ENCODE data around the gene ZDHHC11B.
"Not testable (repeated sequence)": the region's sequence is repeated elsewhere in the genome, so short reads cannot be mapped to it uniquely, and the experiment has no call there.

Gene ZDHHC11B

DNA sequence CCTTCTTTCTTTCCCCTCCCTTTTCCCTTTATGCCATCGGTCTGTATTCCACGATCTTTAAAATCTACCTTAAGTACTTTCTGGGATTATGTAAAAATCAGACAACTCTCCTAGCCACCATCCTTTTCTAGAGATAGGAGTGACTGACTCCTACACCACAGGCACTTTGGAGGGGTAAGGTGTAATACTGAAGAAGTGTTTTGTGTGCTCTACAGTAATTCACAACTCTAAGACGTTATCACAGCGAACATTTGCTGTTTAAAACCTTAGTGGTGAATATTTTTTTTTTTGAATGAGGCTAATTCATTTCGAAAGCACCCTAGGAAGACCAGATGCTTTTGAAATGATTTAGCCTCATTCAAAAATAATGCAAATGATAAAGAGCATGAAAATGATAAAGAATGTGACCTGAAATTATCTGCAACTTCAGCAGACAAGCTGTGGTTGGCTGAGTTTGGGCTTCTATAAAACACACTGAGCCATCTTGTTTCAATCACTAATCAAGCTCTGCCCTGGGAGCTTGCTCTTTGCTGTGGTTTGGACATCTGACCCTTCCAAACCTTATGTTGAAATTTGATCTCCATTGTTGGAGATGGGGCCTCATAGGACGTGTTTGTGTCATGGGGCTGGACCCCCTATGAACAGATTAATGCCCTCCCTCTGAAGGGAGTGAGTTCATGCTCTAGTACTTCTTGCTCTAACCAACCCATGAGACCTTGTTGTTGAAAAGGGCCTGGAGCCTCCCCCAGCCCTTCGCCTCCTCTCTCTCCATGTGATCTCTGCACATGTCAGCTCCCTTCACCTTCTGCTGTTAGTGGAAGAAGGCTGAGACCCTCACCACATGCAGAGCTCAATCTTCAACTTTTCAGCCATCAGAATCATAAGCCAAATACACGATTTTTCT, 70.1 kb downstream of the ZDHHC11B start:
- DNase-seq: not testable (repeated sequence)

DNA sequence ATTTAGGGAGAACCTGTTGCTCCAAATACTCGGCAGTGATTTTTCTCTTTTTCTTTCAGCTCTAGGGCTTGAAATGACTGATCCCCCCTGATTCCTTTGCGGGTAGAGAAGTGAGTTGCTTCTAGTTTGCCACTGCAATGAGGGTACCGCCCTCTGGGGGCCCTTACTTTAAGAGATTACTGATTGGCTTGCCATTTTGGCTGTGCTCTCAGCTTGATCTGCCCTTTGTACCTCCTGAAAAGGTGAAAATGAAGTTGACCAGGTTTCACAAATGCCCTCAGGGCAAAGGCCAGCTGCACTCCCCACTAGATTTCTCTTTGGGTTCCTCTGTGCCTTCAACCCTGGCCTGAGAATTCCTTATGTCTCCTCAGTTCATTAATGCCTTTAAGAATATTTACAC, 70.8 kb downstream of the ZDHHC11B start:
- DNase-seq: not testable (repeated sequence)

DNA sequence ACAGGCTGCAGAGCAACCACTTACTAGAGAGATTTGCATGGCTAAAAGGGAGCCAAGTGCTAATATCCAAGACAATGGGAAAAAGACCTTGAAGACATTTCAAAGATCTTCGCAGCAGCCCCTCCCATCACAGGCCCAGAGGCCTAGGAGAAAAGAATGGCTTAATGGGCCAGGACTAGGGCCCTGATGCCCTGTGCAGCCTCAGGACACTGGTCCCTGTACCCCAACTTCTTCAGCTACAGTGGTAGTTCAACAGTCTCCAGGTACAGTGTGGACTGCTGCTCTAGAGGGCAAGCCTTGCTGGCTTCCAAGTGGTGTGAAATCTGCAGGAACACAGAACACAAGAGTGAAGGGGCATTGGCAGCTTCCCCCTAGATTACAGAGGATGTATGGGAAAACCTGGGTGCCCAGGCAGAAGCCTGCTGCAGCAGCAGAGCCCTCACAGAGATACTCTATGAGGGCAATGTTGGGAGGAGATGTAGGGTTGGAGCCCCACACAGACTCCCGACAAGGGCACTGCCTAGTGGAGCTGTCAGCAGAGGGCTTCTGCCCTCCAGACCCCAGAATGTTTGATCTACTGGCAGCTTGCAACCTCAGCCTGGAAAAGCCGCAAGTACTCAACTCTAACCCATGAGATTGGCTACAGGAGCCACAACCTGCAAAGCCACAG, 75.5 kb downstream of the ZDHHC11B start:
- DNase-seq: not testable (repeated sequence)

DNA sequence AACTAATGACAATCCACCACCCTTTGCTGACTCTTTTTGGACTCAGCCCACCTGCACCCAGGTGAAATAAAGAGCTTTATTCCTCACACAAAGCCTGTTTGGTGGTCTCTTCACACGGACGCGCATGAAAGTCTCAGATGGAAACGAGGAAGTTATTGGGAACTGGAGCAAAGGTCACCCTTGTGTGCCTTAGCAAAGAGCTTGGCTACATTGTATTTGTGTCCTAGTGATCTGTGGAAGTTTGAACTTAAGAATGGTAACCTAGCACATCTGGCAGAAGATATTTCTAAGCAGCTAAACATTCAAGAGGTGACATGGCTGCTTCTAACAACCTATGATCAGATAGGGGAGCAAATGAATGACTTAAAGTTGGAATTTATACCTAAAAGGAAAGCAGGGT, 76.2 kb downstream of the ZDHHC11B start:
- DNase-seq: not testable (repeated sequence)

DNA sequence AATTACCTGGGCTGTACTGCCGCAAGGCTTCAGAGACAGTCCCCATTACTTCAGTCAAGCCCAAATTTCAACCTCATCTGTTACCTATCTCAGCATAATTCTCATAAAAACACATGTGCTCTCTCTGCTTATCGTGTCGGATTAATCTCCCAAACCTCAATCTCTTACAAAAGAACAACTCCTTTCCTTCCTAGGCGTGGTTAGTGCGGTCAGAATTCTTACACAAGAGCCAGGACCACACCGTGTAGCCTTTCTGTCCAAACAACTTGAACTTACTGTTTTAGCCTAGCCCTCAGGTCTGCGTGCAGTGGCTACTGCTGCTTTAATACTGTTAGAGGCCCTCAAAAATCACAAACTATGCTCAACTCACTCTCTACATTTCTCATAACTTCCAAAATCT, 78.4 kb downstream of the ZDHHC11B start:
- DNase-seq: not testable (repeated sequence)

DNA sequence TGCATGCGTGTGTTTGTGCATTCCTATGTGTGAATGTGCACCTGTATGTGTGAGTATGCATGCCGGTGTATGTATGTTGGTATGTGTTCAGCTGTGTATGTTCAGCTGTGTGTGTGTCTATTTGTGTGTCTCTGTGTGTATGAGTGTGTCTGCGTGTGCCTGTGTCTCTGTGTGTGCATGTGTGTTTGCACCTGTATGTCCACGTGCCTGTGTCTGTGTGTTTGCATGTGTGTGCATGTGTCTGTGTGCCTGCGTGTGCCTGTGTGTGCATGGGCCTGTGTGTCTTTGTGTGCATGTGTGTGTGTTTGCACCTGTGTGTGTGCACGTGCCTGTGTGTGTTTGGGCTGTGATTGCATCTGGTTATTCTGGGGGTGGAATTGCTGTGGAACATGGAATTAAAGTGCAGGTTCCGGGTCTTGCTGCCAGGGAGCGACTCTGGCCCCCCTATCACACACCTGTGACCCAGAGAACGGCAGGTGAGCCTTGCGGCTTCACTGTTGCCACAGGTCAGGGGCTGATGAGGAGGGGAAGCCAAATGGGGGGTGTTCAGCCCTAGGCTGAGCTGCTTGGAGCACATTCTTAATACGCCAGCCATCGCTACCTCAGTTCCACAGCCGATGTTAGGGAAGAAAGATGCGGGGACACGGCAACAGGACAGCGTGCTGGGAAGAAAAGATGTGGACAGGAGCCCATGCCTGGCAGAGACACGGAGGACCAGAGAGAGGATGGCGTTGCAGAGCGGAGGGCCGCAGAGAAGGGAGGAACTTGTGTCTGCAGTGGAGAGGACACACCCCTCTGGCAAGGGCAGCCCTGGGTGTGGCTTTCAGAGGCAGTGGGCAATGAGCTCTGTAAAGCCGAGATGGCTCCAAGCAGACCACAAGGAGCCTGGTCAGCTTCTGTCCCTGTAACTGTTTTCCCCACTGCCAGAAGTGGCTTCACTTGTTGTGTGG, 87.5 kb downstream of the ZDHHC11B start:
- not testable (repeated sequence) for DNase-seq

DNA sequence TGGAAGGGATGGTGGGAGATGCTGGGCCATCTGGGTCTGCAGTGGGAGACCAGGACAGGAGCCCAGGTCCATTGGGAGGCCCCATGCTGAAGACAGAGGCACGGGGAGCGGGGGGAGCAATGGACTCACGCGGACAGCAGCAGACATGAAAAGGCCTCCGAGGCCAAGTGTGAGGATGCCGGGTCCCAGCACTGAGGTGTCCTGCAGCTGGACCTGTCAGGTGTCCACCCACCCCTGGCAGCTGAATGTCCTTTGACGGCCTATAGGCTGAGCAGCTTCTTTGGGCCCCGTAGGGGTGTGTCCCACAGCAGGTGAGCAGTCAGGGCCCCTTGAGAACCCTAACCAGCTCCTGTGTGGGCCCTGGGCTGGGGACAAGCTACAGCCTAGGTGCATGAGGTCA, 88.3 kb downstream of the ZDHHC11B start:
- not testable (repeated sequence) for DNase-seq

DNA sequence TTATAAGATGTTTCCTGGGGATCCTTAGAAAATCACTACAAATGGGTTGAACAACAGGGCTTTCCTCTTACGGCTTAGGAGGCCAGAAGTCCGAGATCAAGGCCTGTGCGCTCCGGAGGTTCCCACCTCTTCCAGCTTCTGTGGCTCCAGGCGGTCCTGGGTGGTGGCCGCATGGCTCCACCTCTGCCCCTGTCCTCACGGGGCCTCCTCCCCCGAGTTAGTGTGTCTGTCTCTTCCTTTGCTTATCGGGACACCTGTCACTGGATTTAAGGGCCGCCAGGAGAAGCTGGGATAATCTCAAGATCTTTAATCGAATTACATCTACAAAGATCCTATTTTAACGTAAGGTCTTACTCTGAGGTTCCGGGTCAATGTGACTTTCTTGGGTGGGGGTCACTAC, 89.1 kb downstream of the ZDHHC11B start:
- not testable (repeated sequence) for DNase-seq

DNA sequence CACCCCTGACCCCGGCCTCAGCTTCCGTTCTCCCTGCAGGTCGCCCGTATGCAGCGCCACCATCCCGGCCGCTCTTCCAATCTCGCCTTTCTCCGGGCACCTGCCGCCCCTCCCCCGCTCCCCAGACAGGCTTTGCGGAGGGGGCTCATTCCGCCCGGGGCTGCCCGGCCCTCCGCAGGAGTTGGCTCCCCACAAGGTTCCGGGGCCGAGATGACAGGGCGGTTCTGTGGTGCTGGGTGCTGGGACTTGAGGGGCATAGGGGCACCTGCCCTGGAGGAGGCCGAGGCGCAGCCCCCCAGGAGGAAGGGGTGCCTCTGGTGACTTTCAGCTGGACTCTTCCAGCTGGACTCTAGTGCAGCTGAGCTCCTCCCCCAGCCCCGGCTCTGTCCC, 90.5 kb downstream of the ZDHHC11B start:
- not testable (repeated sequence) for DNase-seq

DNA sequence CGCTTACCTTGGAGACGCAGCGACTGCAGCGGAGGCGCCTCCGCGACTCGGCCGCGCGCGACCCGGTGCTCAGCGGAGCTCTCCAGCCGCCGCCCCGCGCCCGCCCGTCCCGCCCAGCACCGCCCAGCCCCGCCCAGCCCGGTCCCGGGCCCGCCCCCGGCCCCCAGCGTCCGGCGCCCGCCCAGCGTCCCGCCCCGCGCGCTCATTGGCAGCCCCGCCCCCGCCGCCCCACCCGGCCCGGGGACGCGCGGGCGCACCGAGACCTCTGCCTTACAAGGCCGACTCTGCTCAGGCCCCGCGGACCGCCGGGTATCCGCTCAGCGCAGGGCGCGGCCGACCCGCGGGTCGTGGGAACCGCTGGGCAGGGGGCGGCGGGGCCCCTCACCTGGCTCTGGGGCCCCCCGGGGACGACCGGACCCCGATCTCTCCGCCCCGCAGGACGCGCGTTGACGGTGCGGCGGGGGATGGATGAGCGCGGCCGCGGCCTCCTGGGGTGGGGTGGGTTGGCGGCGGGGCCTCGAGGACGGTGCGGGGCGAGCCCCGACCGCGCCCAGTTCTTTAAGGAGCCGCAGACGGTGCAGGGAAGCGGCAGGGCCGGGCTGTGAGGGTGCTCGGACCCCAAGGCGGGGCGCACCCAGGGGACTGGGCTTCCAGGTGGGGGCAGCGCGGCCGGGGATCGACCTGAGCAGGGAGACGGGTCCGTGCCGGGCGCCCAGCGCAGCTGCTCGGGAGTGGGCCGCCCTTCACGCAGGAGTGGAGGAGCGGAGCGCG, 91.1 kb downstream of the ZDHHC11B start, which contains the start of gene TPPP:
TSS of gene TPPP (minus strand) at position 82 of the 771 bp plus-strand sequence. CDS start 15,292 bp downstream, outside the sequence.
- peak; percentile 19 for DNase-seq

DNA sequence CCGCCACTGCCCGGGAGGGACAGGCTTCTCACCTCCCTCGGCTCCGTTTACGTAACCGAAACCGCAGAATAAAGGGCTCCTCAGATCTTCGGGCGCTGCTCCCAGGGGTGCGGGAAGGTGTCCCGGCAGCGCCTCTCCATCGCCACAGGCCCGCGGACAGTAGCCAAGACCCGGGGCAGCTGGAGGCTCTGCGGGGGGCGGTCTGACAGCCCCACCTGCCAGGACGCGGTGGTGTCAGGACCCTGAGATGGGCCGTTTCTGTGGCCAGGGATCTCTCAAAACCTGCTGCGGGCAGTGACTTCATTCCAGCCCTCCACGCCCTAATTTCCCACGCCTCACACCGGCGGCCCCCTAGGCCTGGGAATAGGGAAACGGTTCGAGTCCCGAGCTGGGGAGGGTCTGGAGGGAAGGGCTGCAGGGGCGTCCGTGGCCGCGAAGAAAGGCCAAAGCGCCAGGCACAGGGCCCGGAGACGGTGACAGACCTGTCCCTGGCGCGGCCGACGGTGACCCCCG, 91.9 kb downstream of the ZDHHC11B start:
- DNase-seq: not testable (repeated sequence)

DNA sequence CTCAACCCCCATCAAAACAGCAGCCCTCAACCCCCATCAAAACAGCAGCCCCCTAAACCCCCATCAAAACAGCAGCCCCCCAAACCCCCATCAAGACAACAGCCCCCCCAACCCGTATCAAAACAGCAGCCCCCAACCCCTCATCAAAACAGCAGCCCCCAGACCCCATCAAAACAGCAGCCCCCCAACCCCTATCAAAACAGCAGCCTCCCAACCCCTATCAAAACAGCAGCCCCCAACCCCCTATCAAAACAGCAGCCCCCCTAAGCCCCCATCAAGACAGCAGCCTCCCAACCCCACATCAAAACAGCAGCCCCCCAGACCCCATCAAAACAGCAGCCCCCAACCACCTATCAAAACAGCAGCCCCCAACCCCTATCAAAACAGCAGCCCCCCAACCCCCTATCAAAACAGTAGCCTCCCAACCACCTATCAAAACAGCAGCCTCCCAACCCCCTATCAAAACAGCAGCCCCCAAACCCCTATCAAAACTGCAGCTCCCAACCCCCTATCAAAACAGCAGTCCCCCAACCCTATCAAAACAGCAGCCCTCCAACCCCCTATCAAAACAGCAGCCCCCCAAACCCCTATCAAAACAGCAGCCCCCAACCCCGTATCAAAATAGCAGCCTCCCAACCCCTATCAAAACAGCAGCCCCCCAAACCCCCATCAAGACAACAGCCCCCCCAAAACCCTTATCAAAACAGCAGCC, 92.6 kb downstream of the ZDHHC11B start:
- no peak for DNase-seq

DNA sequence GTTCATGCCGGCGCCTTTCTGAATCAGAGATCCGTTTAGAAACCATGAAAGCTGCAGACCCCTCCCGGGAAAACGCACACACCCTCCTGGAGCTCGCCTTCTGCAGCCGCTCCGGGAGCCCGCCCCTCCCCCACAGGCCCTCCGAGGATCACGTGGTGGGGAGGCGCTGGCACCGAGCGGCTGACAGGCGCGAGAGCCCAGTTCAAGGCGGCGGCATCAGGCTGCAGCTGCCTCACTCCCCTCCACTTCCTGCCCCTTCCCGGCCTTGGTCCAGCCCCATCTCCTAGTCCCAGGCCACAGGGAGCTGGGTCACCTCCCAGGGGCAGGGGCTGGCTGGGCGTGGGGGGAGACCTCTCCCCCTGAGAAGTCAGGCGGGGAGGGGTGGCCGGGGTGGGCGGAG, 93.5 kb downstream of the ZDHHC11B start:
- not testable (repeated sequence) for DNase-seq

DNA sequence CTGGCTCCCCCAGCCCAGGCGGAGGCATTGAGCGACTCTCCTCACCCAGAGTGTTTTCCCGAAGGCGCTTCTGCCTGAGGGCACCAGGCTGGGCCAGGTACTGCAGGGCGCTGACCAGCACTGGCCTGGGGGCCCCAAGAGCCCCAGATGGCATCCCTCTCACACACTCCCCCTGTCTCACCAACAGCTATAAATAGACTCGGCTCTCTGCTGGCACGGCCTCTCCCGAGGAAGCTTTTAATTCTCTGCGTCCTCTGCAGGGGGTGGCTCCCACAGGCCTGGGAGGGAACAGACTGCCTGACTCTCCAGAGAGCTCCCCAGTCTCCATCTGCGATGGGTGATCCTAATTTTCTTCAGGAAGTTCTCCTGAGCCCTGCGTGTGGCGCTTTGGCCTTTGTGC, 94.2 kb downstream of the ZDHHC11B start:
- not testable (repeated sequence) for DNase-seq

DNA sequence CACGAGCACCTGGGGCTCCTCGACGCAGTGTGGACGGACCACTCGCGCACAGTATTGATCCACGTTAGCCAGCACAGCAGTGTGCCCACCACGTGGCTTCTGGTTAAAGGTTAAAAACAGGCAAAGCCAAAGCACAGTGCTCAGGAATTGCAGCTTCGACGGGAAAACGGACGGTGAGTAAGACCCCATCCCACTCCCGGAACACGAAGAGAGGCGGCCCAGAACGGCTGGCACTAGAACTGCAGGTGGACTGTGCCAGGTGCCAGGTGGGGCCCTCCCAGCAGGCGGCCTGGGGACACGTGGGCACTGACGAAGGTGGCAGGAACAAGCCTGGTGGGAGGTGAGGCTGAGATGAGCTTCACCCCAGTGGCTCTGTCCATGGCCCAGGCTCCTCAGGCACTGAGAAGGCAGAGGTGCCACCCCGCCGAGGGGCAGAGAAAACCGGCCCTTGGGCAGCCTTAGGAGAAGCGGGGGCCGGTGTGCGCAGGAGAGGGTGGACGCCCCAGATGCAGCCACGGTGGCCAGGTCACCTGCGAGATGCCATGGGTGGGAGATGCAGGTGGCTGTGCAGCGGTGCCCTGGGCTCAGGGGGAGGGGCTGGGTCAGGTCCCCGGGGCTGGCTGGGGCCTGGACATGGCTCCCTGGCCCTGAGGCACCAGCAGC, 96.0 kb downstream of the ZDHHC11B start:
- not testable (repeated sequence) for DNase-seq

DNA sequence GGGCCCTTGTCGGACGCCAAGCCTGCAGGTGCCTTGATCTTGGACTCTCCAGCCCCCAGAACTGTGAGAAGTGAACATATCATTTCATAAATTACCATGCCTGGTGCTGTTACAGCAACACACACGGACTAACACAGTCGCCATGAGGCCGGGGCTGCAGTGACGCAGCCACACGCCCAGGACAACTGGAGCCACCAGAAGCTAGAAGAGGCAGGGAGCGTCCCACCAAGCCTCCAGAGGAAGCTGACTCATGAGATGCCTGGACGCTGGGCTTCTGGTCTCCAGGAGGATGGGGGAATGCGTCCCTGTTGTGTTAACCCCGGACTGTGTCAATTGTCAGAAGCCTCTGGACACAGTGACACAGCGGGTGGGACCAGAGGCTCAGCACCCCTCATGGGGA, 97.6 kb downstream of the ZDHHC11B start:
- not testable (repeated sequence) for DNase-seq

DNA sequence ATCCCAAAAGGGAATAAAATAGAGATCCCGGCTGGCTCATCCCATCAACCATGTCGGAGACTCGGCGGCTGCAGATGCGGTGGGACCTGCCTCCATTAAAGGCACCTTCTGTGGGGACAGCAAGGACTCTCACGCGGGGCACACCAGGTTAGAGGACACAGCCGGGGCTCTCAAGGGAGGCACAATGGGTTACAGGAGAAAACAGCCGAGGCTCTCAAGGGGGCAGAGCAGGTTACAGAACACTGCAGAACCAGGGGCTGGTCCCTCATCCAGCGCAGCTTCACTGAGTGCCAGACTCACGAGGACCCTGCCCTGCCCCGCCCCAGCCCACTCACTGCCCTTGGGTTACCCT, 98.4 kb downstream of the ZDHHC11B start:
- not testable (repeated sequence) for DNase-seq

DNA sequence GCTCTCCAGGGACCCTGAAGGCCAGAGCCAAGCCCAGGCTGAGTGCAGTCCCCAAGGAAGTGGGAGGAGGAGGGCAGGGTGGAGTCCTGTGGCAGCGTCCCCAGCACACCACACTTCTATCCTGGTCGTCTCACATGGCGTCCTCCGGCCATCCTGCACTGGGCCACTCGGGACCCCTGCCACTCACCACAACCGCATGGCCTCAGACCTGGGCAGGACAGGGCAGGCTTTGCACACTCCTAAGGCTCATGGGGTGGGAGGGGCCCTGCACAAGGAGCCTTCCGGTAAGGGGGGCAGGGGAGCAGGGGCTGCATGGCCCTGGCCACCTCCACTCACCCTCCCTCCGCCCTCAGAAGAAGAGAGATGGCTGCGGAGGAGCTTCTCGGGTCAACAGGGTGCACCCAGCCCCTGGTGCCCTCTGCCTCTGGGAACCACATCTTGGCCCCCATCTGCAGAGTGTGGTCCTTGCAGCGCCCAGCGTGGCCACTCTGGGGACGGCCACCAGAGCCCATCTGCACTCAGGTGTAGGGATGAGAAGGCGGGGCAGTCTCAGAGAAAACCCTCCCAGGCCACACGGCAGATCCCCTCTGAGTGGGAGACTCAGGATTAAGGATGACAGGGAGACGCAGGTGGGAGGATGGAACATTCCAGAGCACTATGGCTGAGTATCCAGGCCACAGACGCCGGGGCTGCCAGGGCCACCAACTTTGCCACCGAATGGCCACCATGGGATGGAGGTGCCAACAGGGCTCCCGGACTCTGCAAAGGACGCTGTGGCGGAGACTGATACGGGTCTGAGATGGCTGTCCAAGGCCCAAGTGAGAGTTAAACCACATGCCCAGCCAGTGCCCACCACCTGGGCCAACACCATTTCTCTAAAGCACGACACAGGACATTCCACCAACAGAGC, 99.0 kb downstream of the ZDHHC11B start:
- DNase-seq: no peak

DNA sequence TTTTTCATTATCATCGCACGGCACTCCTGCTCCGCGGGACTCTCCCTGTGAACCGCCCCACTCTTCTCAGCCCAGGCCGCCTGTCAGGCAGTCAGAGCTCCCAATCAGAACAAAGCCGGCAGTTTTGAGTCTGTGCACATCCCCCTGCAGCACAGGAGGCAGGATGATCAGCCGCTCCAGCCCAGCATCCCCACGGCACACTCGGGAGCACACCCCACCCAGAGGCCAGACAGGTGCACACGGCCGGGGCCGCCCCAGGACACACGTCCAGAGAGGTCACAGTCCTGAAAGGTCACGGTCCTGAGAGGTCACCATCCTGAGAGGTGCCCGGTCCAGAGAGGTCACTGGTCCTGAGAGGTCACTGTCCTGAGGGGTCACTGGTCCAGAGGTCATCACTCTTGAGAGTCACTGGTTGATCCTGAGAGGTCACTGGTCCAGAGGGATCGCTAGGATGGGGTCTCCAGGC, 99.7 kb downstream of the ZDHHC11B start:
- no peak for DNase-seq
